WERI-Rb-1 (cell line): ENCODE results near the gene ACTRT2.

Experiments
- DNase-seq: peaks from one replicate; pipeline ENCODE4 v3.0.0-alpha.2; 2020
- H3K27ac ChIP-seq: fragments of 250-450 bp; sonication (Bioruptor Pico); 2 replicates; pipeline ENCODE4 v1.5.1; 2020; ENCODE audit warnings: mild to moderate bottlenecking, moderate library complexity
- H3K27me3 ChIP-seq: fragments of 250-450 bp; sonication (Bioruptor Pico); 2 replicates; pipeline ENCODE4 v1.5.1; 2021; ENCODE audit warnings: mild to moderate bottlenecking, low read depth, moderate library complexity; ENCODE audit not compliant: insufficient read depth, severe bottlenecking
- H3K36me3 ChIP-seq: fragments of 250-450 bp; sonication (Bioruptor Pico); 2 replicates; pipeline ENCODE4 v1.5.1; 2020; ENCODE audit warnings: mild to moderate bottlenecking, moderate library complexity
- H3K4me3 ChIP-seq: 2 replicates; pipeline ENCODE4 v1.5.1; 2011; ENCODE audit warnings: low read depth, mild to moderate bottlenecking, control low read depth, low read length
- H3K9me3 ChIP-seq: fragments of 250-450 bp; sonication (Bioruptor Pico); 2 replicates; pipeline ENCODE4 v1.5.1; 2021; ENCODE audit warnings: mild to moderate bottlenecking, moderate library complexity; ENCODE audit not compliant: severe bottlenecking
- TF ChIP-seq, protein P1 (sequence below): IDR thresholded peaks from 2 replicates; pipeline ENCODE4 v1.5.1; 2011; ENCODE audit warnings: low read depth, mild to moderate bottlenecking, control low read depth, inconsistent platforms, low read length

Gene ACTRT2

DNA sequence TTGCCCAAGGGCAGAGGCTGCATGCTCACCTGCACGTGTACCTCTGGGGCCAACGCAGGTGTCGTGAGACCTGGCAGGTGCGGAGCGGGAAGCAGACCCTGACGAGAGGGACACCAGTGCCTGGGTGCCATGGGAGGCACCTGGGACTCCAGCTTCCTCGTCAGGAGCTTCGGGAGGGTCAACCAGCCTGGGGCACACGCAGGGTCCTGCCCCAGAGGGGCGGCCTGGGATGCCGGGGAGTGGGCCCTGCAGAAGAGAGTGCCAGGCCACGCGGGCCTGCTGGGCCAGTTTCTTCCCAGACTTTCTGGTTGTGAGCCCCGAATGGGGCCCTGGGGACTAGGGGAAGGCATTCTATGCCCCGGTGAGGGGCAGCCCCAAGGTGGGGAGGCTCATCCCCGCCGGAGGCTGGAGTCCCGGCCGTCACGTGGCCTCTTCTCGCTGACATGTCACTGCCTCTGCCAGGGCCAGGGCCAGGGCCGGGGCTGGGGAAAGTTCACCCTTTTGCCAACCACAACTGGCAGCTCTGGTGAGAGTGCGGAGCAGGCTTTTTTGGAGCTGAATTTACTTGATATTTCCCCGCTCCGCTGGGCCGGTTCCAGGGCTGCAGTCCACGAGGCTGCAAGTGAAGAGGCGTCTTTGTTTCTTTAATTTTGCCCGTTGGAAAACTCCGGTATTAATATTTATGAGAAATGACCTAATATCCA is 38.5 kb upstream of the ACTRT2 start:
- no peak overlapping the region for H3K4me3 ChIP-seq
- H3K27ac ChIP-seq: no peak overlapping the region
- no peak for DNase-seq
- H3K9me3 ChIP-seq: no peaks in the 10 kb centered on the region
- H3K27me3 ChIP-seq: peaks cover 3% of the 10 kb centered on the region
- H3K36me3 ChIP-seq: no peaks in the 10 kb centered on the region
- TF ChIP-seq, protein P1, sequence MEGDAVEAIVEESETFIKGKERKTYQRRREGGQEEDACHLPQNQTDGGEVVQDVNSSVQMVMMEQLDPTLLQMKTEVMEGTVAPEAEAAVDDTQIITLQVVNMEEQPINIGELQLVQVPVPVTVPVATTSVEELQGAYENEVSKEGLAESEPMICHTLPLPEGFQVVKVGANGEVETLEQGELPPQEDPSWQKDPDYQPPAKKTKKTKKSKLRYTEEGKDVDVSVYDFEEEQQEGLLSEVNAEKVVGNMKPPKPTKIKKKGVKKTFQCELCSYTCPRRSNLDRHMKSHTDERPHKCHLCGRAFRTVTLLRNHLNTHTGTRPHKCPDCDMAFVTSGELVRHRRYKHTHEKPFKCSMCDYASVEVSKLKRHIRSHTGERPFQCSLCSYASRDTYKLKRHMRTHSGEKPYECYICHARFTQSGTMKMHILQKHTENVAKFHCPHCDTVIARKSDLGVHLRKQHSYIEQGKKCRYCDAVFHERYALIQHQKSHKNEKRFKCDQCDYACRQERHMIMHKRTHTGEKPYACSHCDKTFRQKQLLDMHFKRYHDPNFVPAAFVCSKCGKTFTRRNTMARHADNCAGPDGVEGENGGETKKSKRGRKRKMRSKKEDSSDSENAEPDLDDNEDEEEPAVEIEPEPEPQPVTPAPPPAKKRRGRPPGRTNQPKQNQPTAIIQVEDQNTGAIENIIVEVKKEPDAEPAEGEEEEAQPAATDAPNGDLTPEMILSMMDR: no peak

DNA sequence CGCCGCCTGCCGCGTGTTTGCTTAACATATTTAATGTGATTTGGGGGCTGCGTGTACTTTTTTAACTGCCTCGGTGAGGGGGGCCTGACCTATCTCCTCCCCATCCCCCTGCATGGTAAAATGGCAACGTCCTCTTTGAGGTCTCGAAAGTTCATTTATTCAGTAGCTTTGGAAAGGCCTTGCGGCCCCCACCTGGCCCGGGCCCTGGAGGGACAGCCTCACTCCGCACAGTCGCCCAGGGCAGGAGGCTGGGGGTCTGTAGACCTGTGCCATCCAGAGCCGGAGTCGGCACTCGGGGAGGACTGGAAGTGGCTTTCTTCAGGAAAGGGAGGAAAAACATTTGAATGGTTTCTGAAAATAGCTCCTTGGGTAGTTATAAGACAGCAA is 38.0 kb upstream of the ACTRT2 start:
- no peak overlapping the region for H3K4me3 ChIP-seq
- H3K27me3 ChIP-seq: peaks cover 6% of the 10 kb centered on the region
- no peaks in the 10 kb centered on the region for H3K9me3 ChIP-seq
- TF ChIP-seq, protein P1: no peak
- H3K27ac ChIP-seq: no peak overlapping the region
- no peaks in the 10 kb centered on the region for H3K36me3 ChIP-seq
- DNase-seq: no peak

DNA sequence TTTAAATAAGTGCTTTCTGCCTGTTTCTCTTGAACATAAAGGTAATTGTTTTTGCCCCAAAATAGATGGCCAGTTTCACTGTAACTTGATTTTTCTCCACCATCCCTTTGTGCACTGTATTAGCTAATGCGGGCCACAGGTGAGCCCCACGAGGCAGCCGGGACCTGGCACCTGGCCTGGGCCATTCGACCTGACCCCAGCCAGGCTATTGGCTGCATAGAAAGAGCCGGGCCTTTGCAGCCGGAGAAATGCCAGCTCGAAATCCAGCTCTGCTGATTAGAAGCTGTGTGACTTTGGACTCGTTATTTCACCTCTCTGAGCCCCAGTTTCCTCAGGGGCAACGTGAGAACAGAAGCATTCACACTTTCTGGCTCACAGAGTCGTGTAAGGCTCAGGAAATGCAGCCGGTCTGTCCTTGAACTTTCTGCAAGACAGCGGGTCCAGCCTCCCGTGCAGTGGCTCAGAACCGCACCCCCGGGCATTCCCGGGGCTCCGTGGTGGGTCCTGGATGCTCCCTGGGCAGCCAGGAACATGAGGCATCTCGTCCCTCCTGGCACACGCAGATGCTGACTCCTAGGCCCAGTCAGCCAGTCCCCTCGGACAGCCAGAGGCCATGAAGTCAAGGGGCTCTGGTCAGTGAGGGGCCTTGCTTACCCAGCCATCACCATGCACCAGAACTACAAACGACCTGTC is 37.4 kb upstream of the ACTRT2 start:
- DNase-seq: no peak
- no peak overlapping the region for H3K27ac ChIP-seq
- TF ChIP-seq, protein P1: no peak
- H3K27me3 ChIP-seq: peaks cover 11% of the 10 kb centered on the region
- H3K36me3 ChIP-seq: no peaks in the 10 kb centered on the region
- H3K4me3 ChIP-seq: no peak overlapping the region
- H3K9me3 ChIP-seq: no peaks in the 10 kb centered on the region

GRCh38 chr1:2984399-2985061 is 36.7 kb upstream of the ACTRT2 start:
- H3K36me3 ChIP-seq: no peaks in the 10 kb centered on the region
- H3K27ac ChIP-seq: no peak overlapping the region
- H3K9me3 ChIP-seq: no peaks in the 10 kb centered on the region
- no peak overlapping the region for H3K4me3 ChIP-seq
- no peak for DNase-seq
- H3K27me3 ChIP-seq: peaks cover 16% of the 10 kb centered on the region
- TF ChIP-seq, protein P1: no peak

- no peak for DNase-seq
- no peak overlapping the region for H3K27ac ChIP-seq
- H3K27me3 ChIP-seq: peaks cover 22% of the 10 kb centered on the region
- no peaks in the 10 kb centered on the region for H3K9me3 ChIP-seq
- TF ChIP-seq, protein P1: no peak
- H3K4me3 ChIP-seq: no peak overlapping the region
- H3K36me3 ChIP-seq: no peaks in the 10 kb centered on the region
These were observed 36.2 kb upstream of the ACTRT2 start for GRCh38 chr1:2985067-2985561.
